B cell (primary cell): Measurements from ENCODE around the gene HOXD1. TPM values are rescaled to one million over a fixed set of nuclear protein-coding genes. Genes with fewer than 3 reads are reported as not detected.

Source experiments
- ATAC-seq: fragments of 200-7000 bp; cut with Tn5 transposase; one replicate; pipeline ENCODE4 v1.10.0; 2021; ENCODE audit warnings: low read depth, mild to moderate bottlenecking, moderate number of reproducible peaks, moderate library complexity
- CTCF ChIA-PET: fragments of 350-600 bp; sonication (Branson Sonifier 250); formaldehyde crosslinking; loops from one replicate; lab custom pipeline; 2021; ENCODE audit warnings: antibody characterized with exemption, inconsistent platforms; lab: Charles Lee
- POLR2A ChIA-PET: fragments of 350-600 bp; sonication (Branson Sonifier 250); formaldehyde crosslinking; loops from one replicate; lab custom pipeline; 2021; ENCODE audit warnings: antibody characterized with exemption; lab: Charles Lee
- DNase-seq: peaks from one replicate; pipeline ENCODE4 v3.0.0; 2013
- H2AFZ ChIP-seq: 2 replicates; pipeline ENCODE4 v1.6.1; 2012; ENCODE audit warnings: mild to moderate bottlenecking, low read depth, low read length; ENCODE audit not compliant: insufficient read depth, poor library complexity, severe bottlenecking
- H3K27ac ChIP-seq, 2 donors: 1 replicate in 1 of 2; 2 replicates in 1 of 2; pipeline ENCODE4 v1.5.1; 2012 to 2013; ENCODE audit warnings: low read length in 2 of 2, mild to moderate bottlenecking in 2 of 2, moderate library complexity in 1 of 2
- H3K27me3 ChIP-seq, 4 experiments: fragments of 200-600 bp in 1 of 4; sonication (generic) in 1 of 4; replicated peaks in 1 of 4; 1 replicate in 2 of 4; 2 replicates in 2 of 4; pipeline versions ENCODE4 v1.6.1 to v1.7.0; 2013 to 2016; ENCODE audit warnings: low read length in 3 of 4, mild to moderate bottlenecking in 2 of 4, mixed read lengths in 1 of 4, moderate library complexity in 1 of 4; ENCODE audit not compliant: insufficient read depth in 4 of 4, control insufficient read depth in 3 of 4; ENCODE audit errors: control extremely low read depth in 1 of 4
- H3K36me3 ChIP-seq, 2 experiments: replicated peaks in 1 of 2; 1 replicate in 1 of 2; 2 replicates in 1 of 2; pipeline versions ENCODE4 v1.6.1 to v1.7.1; 2013; ENCODE audit warnings: low read length in 1 of 2; ENCODE audit not compliant: insufficient read depth in 2 of 2, control insufficient read depth in 1 of 2; ENCODE audit errors: control extremely low read depth in 1 of 2, extremely low read depth in 1 of 2
- H3K4me1 ChIP-seq, 2 donors: fragments of 200-600 bp in 1 of 2; sonication (generic) in 1 of 2; 1 replicate in 1 of 2; 2 replicates in 1 of 2; pipeline versions ENCODE4 v1.5.1 to v1.6.1; 2013 to 2017; ENCODE audit warnings: low read length in 2 of 2; ENCODE audit not compliant: control insufficient read depth in 2 of 2, insufficient read depth in 2 of 2
- H3K4me2 ChIP-seq: replicated peaks from 2 replicates; pipeline ENCODE3; 2012; ENCODE audit warnings: mild to moderate bottlenecking, low read depth, low read length; ENCODE audit not compliant: poor library complexity, severe bottlenecking
- H3K4me3 ChIP-seq, 5 experiments: fragments of 200-600 bp in 1 of 5; sonication (generic) in 1 of 5; 1 replicate in 3 of 5; 2 replicates in 2 of 5; pipeline versions ENCODE4 v1.5.1 to v1.7.0; 2011 to 2016; ENCODE audit warnings: low read length in 4 of 5, mild to moderate bottlenecking in 4 of 5, low read depth in 2 of 5, control low read depth in 1 of 5, moderate library complexity in 1 of 5; ENCODE audit not compliant: insufficient read depth in 1 of 5; ENCODE audit errors: control extremely low read depth in 1 of 5, extremely low read depth in 1 of 5
- H3K79me2 ChIP-seq: fragments of 200-600 bp; sonication (generic); one replicate; pipeline ENCODE4 v1.6.0; 2016; ENCODE audit warnings: low read length; ENCODE audit not compliant: control insufficient read depth, insufficient read depth
- H3K9ac ChIP-seq: fragments of 200-600 bp; sonication (generic); 2 replicates; pipeline ENCODE4 v1.6.1; 2017; ENCODE audit warnings: mild to moderate bottlenecking, low read length, moderate library complexity
- H3K9me3 ChIP-seq, 3 donors: one replicate each; pipeline versions ENCODE4 v1.6.1 to v1.7.1; 2013; ENCODE audit warnings: low read length in 2 of 3; ENCODE audit not compliant: control insufficient read depth in 2 of 3, insufficient read depth in 1 of 3; ENCODE audit errors: control extremely low read depth in 1 of 3
- H4K20me1 ChIP-seq: 2 replicates; pipeline ENCODE4 v1.6.0; 2012; ENCODE audit warnings: mild to moderate bottlenecking, low read length; ENCODE audit not compliant: insufficient read depth, control insufficient read depth, poor library complexity, severe bottlenecking
- H3K27ac Mint-ChIP-seq: one replicate; pipeline ENCODE4 v1.8.0; 2021; ENCODE audit warnings: mixed read lengths
- H3K27me3 Mint-ChIP-seq: one replicate; pipeline ENCODE4 v1.8.0; 2021; ENCODE audit warnings: mixed read lengths
- H3K4me1 Mint-ChIP-seq: one replicate; pipeline ENCODE4 v1.8.0; 2021; ENCODE audit warnings: mixed read lengths
- H3K4me3 Mint-ChIP-seq: one replicate; pipeline ENCODE4 v1.8.0; 2021; ENCODE audit warnings: mixed read lengths
- H3K9me3 Mint-ChIP-seq: one replicate; pipeline ENCODE4 v1.8.0; 2022; ENCODE audit warnings: mixed read lengths; ENCODE audit not compliant: insufficient read depth
- CTCF ChIP-seq: fragments of 200-600 bp; IDR thresholded peaks from one replicate; pipeline ENCODE4 v1.8.0; 2022; ENCODE audit warnings: antibody characterized with exemption, mild to moderate bottlenecking
- EZH2 ChIP-seq: IDR thresholded peaks from 2 replicates; pipeline ENCODE4 v1.6.1; 2012; ENCODE audit warnings: borderline replicate concordance, low read depth, mild to moderate bottlenecking, moderate library complexity, low read length; ENCODE audit not compliant: insufficient read depth, poor library complexity, severe bottlenecking
- WGBS: methylation state at CpG from one replicate; pipeline ENCODE4 v1.1.5; 2013; ENCODE audit warnings: missing lambda C conversion rate; ENCODE audit not compliant: insufficient coverage; 5-methylcytosine and 5-hydroxymethylcytosine counted together
- intact Hi-C: fragments of 100-400 bp; cut with micrococcal nuclease; formaldehyde crosslinking; loops from one replicate; pipeline ENCODE4 v1.10.0; 2022
- polyA plus RNA-seq: library from polyadenylated mRNA; depleted of rRNA; stranded (reverse); fragments of >200 nt; gene quantifications from 2 replicates; pipeline ENCODE4 v1.2.3, GENCODE V29; 2012
- total RNA-seq, 2 donors: library from RNA; stranded (reverse); fragments of 120-200 nt in 1 of 2; gene quantifications; 1 replicate in 1 of 2; 2 replicates in 1 of 2; pipeline versions ENCODE4 v1.2.3 to v1.2.4, GENCODE V29; 2013 to 2022

Gene HOXD1
- total and polyA plus RNA-seq, 2 donors (not counting 1 experiment from before 2014, with no cell fraction given) = not detected

DNA sequence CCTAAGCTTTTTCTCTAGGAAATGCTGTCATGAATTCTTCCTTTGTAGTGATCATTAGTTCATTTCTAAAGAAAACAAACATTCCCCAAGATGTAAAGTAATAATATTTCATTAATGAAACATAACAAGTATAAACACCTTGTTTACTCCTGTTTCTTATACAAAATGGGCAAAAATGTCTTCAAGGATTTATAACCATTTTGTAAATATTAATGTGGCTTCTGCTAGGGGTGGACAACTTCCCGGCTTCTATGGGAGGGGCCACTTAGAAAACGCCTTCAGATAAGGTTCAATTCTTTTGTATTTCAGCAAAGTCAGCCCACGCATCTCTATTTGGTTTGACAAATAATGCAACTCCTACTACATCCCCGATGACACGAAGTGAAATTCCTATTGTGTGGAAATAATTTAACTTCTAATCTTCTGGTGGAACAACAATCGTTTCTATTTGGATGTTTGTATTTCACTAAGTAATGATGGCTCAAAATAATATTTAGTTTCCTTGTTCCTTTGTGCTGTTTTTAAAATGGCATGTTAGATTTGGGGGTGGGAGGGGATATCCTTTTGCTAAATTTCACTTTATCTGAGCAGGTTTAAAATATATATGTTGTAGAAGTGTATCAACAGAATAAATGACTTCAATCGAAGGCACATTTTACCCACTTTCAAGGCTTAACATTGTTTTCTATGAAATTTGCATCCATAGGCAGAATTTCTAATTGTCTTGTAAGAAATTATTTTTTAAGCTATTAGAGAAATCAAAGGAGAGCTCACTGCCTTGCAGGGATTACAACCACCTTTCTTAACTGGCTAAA lies 14.7 kb upstream of the HOXD1 start:
- no peak for TF ChIP-seq EZH2
- no peak for TF ChIP-seq CTCF

GRCh38 chr2:176174382-176174823 lies 14.1 kb upstream of the HOXD1 start:
- Histone ChIP-seq H3K27ac (no peak overlapping the region), H3K4me3 (no peak overlapping the region), H3K36me3 (no peaks in the 10 kb centered on the region), H4K20me1 (no peaks in the 10 kb centered on the region), H2AFZ (no peak overlapping the region), H3K4me1 (peaks cover 4 to 12% of the 10 kb centered on the region in 2 donors), H3K9me3 (peaks cover 0 to 25% (median 0%) of the 10 kb centered on the region in 3 donors), H3K27me3 (peaks cover 0 to 85% (median 56%) of the 10 kb centered on the region in 4 experiments), H3K4me2 (no peak overlapping the region), H3K9ac (no peak overlapping the region), H3K79me2 (no peaks in the 10 kb centered on the region)
- ChIA-PET CTCF (interaction anchor here (0.6 kb wide), 1 partner anchor 48 kb away, joined by 3 read pairs; no protein-coding TSS in a partner anchor), POLR2A (no interaction called here)
- Mint-ChIP-seq H3K9me3 (no peaks in the 10 kb centered on the region), H3K27me3 (peaks cover 78% of the 10 kb centered on the region), H3K27ac (no peak overlapping the region), H3K4me3 (no peak overlapping the region), H3K4me1 (peaks cover 9% of the 10 kb centered on the region)
- WGBS = 6% methylated on average over 12 of the region's 14 CpGs
- intact Hi-C loops = no loop called here
- TF ChIP-seq CTCF (no peak), EZH2 (no peak)
- ATAC-seq (no peak), DNase-seq (no peak)

More for the DNA sequence above, 14.7 kb upstream of the HOXD1 start:
- no CpG with 5 or more reads among the region's 7 CpGs for WGBS
- H3K9me3 Mint-ChIP-seq = no peaks in the 10 kb centered on the region
- intact Hi-C loops = no loop called here
- Histone ChIP-seq H3K27ac (no peak overlapping the region), H3K4me3 (no peak overlapping the region), H4K20me1 (no peaks in the 10 kb centered on the region), H2AFZ (no peak overlapping the region), H3K36me3 (no peaks in the 10 kb centered on the region), H3K79me2 (no peaks in the 10 kb centered on the region), H3K9ac (no peak overlapping the region), H3K4me2 (no peak overlapping the region), H3K27me3 (peaks cover 0 to 86% (median 50%) of the 10 kb centered on the region in 4 experiments), H3K4me1 (peaks cover 4 to 12% of the 10 kb centered on the region in 2 donors), H3K9me3 (peaks cover 0 to 31% (median 0%) of the 10 kb centered on the region in 3 donors)
- peaks cover 9% of the 10 kb centered on the region for H3K4me1 Mint-ChIP-seq
- ATAC-seq = no peak
- no peak overlapping the region for H3K27ac Mint-ChIP-seq
- no peak overlapping the region for H3K4me3 Mint-ChIP-seq
- POLR2A ChIA-PET = no interaction called here
- CTCF ChIA-PET = interaction anchor here (0.6 kb wide), 1 partner anchor 47 kb away, joined by 3 read pairs; no protein-coding TSS in a partner anchor
- H3K27me3 Mint-ChIP-seq = peaks cover 76% of the 10 kb centered on the region
- no peak for DNase-seq
